H1 (cell line): ENCODE results near the gene TIMM8B. TPM values are rescaled to one million over a fixed set of nuclear protein-coding genes. Genes with fewer than 3 reads are reported as not detected.

Source experiments
- CTCF ChIA-PET: fragments of 300-600 bp; sonication (Branson Sonifier 250); formaldehyde crosslinking; loops from one replicate; lab custom pipeline; 2021; ENCODE audit not compliant: partially characterized antibody; lab: Charles Lee
- POLR2A ChIA-PET: fragments of 300-600 bp; sonication (Branson Sonifier 250); formaldehyde crosslinking; loops from one replicate; lab custom pipeline; 2021; ENCODE audit warnings: inconsistent platforms; ENCODE audit not compliant: partially characterized antibody; lab: Charles Lee
- DNase-seq, 2 experiments: peaks; one replicate each; pipeline versions ENCODE4 v3.0.0 to v3.0.0-alpha.2; 2010 to 2022; ENCODE audit warnings: low spot score in 2 of 2, low read depth in 1 of 2, mixed read lengths in 1 of 2
- FAIRE-seq: peaks from 2 replicates; lab custom pipeline; 2011; peaks lifted over from hg19 to GRCh38; lab: Jason Lieb, UNC
- H2AFZ ChIP-seq: 2 replicates; pipeline ENCODE4 v1.8.1; 2012; ENCODE audit warnings: low read length, inconsistent platforms
- H2AK5ac ChIP-seq: 2 replicates; pipeline ENCODE4 v1.6.1; 2013; ENCODE audit warnings: low read depth, low read length
- H2BK120ac ChIP-seq: replicated peaks from 2 replicates; pipeline ENCODE3; 2013; ENCODE audit warnings: low read depth, low read length, inconsistent platforms
- H2BK12ac ChIP-seq: 2 replicates; pipeline ENCODE4 v1.6.1; 2013; ENCODE audit warnings: low read depth, low read length
- H2BK15ac ChIP-seq: 2 replicates; pipeline ENCODE4 v1.6.1; 2013; ENCODE audit warnings: low read length
- H2BK20ac ChIP-seq: 2 replicates; pipeline ENCODE4 v1.6.1; 2013; ENCODE audit warnings: low read length
- H2BK5ac ChIP-seq: 2 replicates; pipeline ENCODE4 v1.6.1; 2013; ENCODE audit warnings: low read depth, low read length
- H3K14ac ChIP-seq: 2 replicates; pipeline ENCODE4 v1.6.1; 2013; ENCODE audit warnings: inconsistent platforms; ENCODE audit not compliant: insufficient read length
- H3K18ac ChIP-seq: 2 replicates; pipeline ENCODE4 v1.6.1; 2013; ENCODE audit warnings: low read length; ENCODE audit errors: extremely low read depth
- H3K23ac ChIP-seq: 2 replicates; pipeline ENCODE4 v1.6.1; 2013; ENCODE audit warnings: inconsistent platforms; ENCODE audit not compliant: insufficient read length
- H3K23me2 ChIP-seq: 2 replicates; pipeline ENCODE4 v1.6.1; 2013; ENCODE audit warnings: low read depth, low read length
- H3K27ac ChIP-seq: 2 replicates; pipeline ENCODE4 v1.6.1; 2011; ENCODE audit warnings: low read depth, low read length, inconsistent platforms
- H3K27me3 ChIP-seq, 4 experiments: replicated peaks in 1 of 4; 1 replicate in 1 of 4; 2 replicates in 3 of 4; pipeline versions ENCODE4 v1.6.1 to v1.8.1; 2011 to 2013; ENCODE audit warnings: low read length in 3 of 4, mild to moderate bottlenecking in 3 of 4, inconsistent platforms in 2 of 4, mixed read lengths in 2 of 4, moderate library complexity in 1 of 4; ENCODE audit not compliant: control insufficient read depth in 3 of 4, insufficient read depth in 3 of 4; ENCODE audit errors: extremely low read depth in 1 of 4
- H3K36me3 ChIP-seq, 4 experiments: 2 replicates each; pipeline versions ENCODE4 v1.6.1 to v1.8.1; 2011 to 2013; ENCODE audit warnings: mild to moderate bottlenecking in 4 of 4, low read length in 3 of 4, moderate library complexity in 2 of 4, control low read depth in 1 of 4, inconsistent platforms in 1 of 4; ENCODE audit not compliant: insufficient read depth in 4 of 4, control insufficient read depth in 2 of 4
- H3K4ac ChIP-seq: replicated peaks from 2 replicates; pipeline ENCODE3; 2013; ENCODE audit warnings: low read length, low read depth, mixed read lengths, inconsistent platforms; ENCODE audit not compliant: insufficient read length
- H3K4me1 ChIP-seq, 4 experiments: replicated peaks in 1 of 4; 1 replicate in 1 of 4; 2 replicates in 3 of 4; pipeline versions ENCODE4 v1.6.1 to v1.8.1; 2011 to 2013; ENCODE audit warnings: low read length in 3 of 4, inconsistent platforms in 2 of 4, mixed read lengths in 1 of 4; ENCODE audit not compliant: insufficient read depth in 4 of 4, control insufficient read depth in 3 of 4
- H3K4me2 ChIP-seq, 2 experiments: 2 replicates each; pipeline versions ENCODE4 v1.6.1 to v1.8.1; 2011 to 2013; ENCODE audit warnings: low read depth in 2 of 2, low read length in 2 of 2, control low read depth in 1 of 2, inconsistent platforms in 1 of 2, mild to moderate bottlenecking in 1 of 2; ENCODE audit not compliant: insufficient read depth in 1 of 2
- H3K4me3 ChIP-seq, 4 experiments: fragments of 200-600, 300-600 bp in 1 of 4; sonication (generic), shearing (Covaris generic), sonication (Bioruptor Twin) in 1 of 4; 2 replicates each; pipeline versions ENCODE4 v1.5.1 to v1.8.1; 2011 to 2016; ENCODE audit warnings: low read length in 4 of 4, low read depth in 3 of 4, control low read depth in 2 of 4, inconsistent platforms in 2 of 4, mild to moderate bottlenecking in 2 of 4, mixed read lengths in 1 of 4, moderate library complexity in 1 of 4; ENCODE audit not compliant: insufficient read depth in 2 of 4; ENCODE audit errors: extremely low read depth in 1 of 4
- H3K56ac ChIP-seq: replicated peaks from 2 replicates; pipeline ENCODE3; 2013; ENCODE audit warnings: low read depth, mild to moderate bottlenecking, mixed read lengths, low read length, inconsistent platforms; ENCODE audit not compliant: insufficient read length
- H3K79me1 ChIP-seq: 2 replicates; pipeline ENCODE4 v1.6.1; 2013; ENCODE audit warnings: low read depth, low read length, control low read depth
- H3K79me2 ChIP-seq, 2 experiments: 2 replicates each; pipeline versions ENCODE4 v1.6.1 to v1.8.1; 2012 to 2013; ENCODE audit warnings: low read length in 2 of 2, mild to moderate bottlenecking in 2 of 2, inconsistent platforms in 1 of 2; ENCODE audit not compliant: insufficient read depth in 2 of 2, control insufficient read depth in 1 of 2
- H3K9ac ChIP-seq, 4 experiments: replicated peaks in 1 of 4; 1 replicate in 1 of 4; 2 replicates in 3 of 4; pipeline versions ENCODE4 v1.6.1 to v1.8.1; 2011 to 2013; ENCODE audit warnings: low read depth in 3 of 4, low read length in 3 of 4, control low read depth in 2 of 4, mild to moderate bottlenecking in 2 of 4, moderate library complexity in 2 of 4, inconsistent platforms in 1 of 4; ENCODE audit errors: extremely low read depth in 1 of 4
- H3K9me3 ChIP-seq, 2 experiments: 2 replicates each; pipeline versions ENCODE4 v1.6.1 to v1.8.1; 2012 to 2013; ENCODE audit warnings: mild to moderate bottlenecking in 2 of 2, moderate library complexity in 2 of 2, control low read depth in 1 of 2, inconsistent platforms in 1 of 2, low read depth in 1 of 2, low read length in 1 of 2, mixed read lengths in 1 of 2; ENCODE audit not compliant: insufficient read depth in 2 of 2
- H4K20me1 ChIP-seq, 2 experiments: replicated peaks in 1 of 2; 2 replicates each; pipeline versions ENCODE3 to v1.8.1; 2011 to 2013; ENCODE audit warnings: inconsistent platforms in 2 of 2, low read length in 2 of 2, mild to moderate bottlenecking in 1 of 2; ENCODE audit not compliant: insufficient read depth in 2 of 2, control insufficient read depth in 1 of 2
- H4K5ac ChIP-seq: 2 replicates; pipeline ENCODE4 v1.6.1; 2013; ENCODE audit warnings: low read length, low read depth, mixed read lengths, inconsistent platforms; ENCODE audit not compliant: insufficient read length
- H4K8ac ChIP-seq: 2 replicates; pipeline ENCODE4 v1.8.0; 2013; ENCODE audit warnings: mild to moderate bottlenecking, moderate library complexity, low read length, inconsistent platforms; ENCODE audit not compliant: insufficient read depth; ENCODE audit errors: extremely low read depth
- H4K91ac ChIP-seq: replicated peaks from 2 replicates; pipeline ENCODE3; 2013; ENCODE audit warnings: low read length, mixed read lengths, inconsistent platforms; ENCODE audit not compliant: insufficient read length
- EP300 ChIP-seq, 2 experiments: IDR thresholded peaks; 1 replicate in 1 of 2; 2 replicates in 1 of 2; pipeline ENCODE4 v1.6.1; 2011 to 2012; ENCODE audit warnings: low read depth in 2 of 2, low read length in 2 of 2, mild to moderate bottlenecking in 2 of 2, borderline replicate concordance in 1 of 2, inconsistent platforms in 1 of 2, moderate library complexity in 1 of 2
- MAX ChIP-seq: IDR thresholded peaks from 2 replicates; pipeline ENCODE4 v1.6.1; 2012; ENCODE audit warnings: inconsistent platforms
- POLR2A ChIP-seq, 2 experiments: IDR thresholded peaks; 1 replicate in 1 of 2; 2 replicates in 1 of 2; pipeline ENCODE4 v1.6.1; 2011; ENCODE audit warnings: low read depth in 2 of 2, low read length in 2 of 2, mild to moderate bottlenecking in 2 of 2; ENCODE audit errors: control extremely low read depth in 1 of 2
- WGBS, 2 experiments: shearing (Covaris generic) in 1 of 2; methylation state at CpG; one replicate each; pipeline versions ENCODE4 v1.1.6 to v1.1.7; 2013 to 2015; ENCODE audit warnings: low lambda C conversion rate in 2 of 2, mixed read lengths in 2 of 2, inconsistent platforms in 1 of 2, low coverage in 1 of 2, missing lambda C conversion rate in 1 of 2; ENCODE audit not compliant: insufficient replicate concordance in 2 of 2, insufficient coverage in 1 of 2, insufficient read length in 1 of 2; ENCODE audit errors: extremely low coverage in 1 of 2, missing lambda C conversion rate in 1 of 2; 5-methylcytosine and 5-hydroxymethylcytosine counted together
- polyA plus RNA-seq, 7 experiments: library from polyadenylated mRNA; depleted of rRNA in 3 of 7; stranded (reverse) in 5 of 7; unstranded in 2 of 7; fragments of >200 nt in 5 of 7; fragments of 200-250 nt in 2 of 7; gene quantifications; 1 replicate in 5 of 7; 2 replicates in 1 of 7; 4 replicates in 1 of 7; pipeline versions ENCODE4 v1.2.1 to v1.2.3, GENCODE V29; 2011 to 2013; ENCODE audit warnings: missing spikeins in 2 of 7, mixed read lengths in 2 of 7
- total RNA-seq: library from RNA; stranded (reverse); fragmentation: NEBNext Ultra II Directional; extraction: Animal tissue kit (Norgen Biotek cat#: 25700); gene quantifications from 2 replicates; pipeline ENCODE4 v1.2.1, GENCODE V29; 2021

The TIMM8B gene
- total and polyA plus RNA-seq, 2 of the 8 experiments (the other 6 are each of a cell fraction or from before 2014, with no cell fraction given), result 93.7 to 143 TPM

GRCh38 chr11:112085822-112086421 lies 634 bp downstream of the TIMM8B start:
- DNase-seq, result peak in 1 of 2 experiments; percentile 50
- ChIA-PET CTCF (no interaction called here), POLR2A (interaction anchor here (0.9 to 3.8 kb wide), 7 partner anchors 9 to 215 kb away, joined by 3 to 15 read pairs (median 3); partner anchors contain the start of genes ALG9, NKAPD1 and PIH1D2)
- 6% methylated on average over 19 of the region's 19 CpGs; no CpG with 5 or more reads in 1 of the 2 experiments for WGBS, 2 experiments
- no peak overlapping the region for H2AK5ac ChIP-seq
- H2BK120ac ChIP-seq, result no peak overlapping the region
- peak overlapping the region; percentile 36 for H4K91ac ChIP-seq
- no peaks in the 10 kb centered on the region for H3K9me3 ChIP-seq
- no peak for FAIRE-seq
- no peak overlapping the region for H3K18ac ChIP-seq
- H4K20me1 ChIP-seq, result no peaks in the 10 kb centered on the region
- peaks cover 3 to 45% of the 10 kb centered on the region in 2 experiments for H3K79me2 ChIP-seq
- peak overlapping the region; percentile 81; the same call in 1 of the 2 replicates for H4K8ac ChIP-seq
- H3K27me3 ChIP-seq, result no peaks in the 10 kb centered on the region
- H2BK12ac ChIP-seq, result no peak overlapping the region
- peak overlapping the region; percentile 72 to 83 for H3K4me2 ChIP-seq
- peaks cover 10 to 61% (median 43%) of the 10 kb centered on the region in 4 experiments for H3K36me3 ChIP-seq
- peaks cover 9% of the 10 kb centered on the region; the same call in 1 of the 2 replicates for H3K23me2 ChIP-seq
- no peak overlapping the region for H3K23ac ChIP-seq
- H3K56ac ChIP-seq, result peak overlapping the region; percentile 27
- H3K27ac ChIP-seq, result peak overlapping the region; percentile 79
- peak overlapping the region; percentile 7 for H4K5ac ChIP-seq
- peak overlapping the region; percentile 81 for H2AFZ ChIP-seq
- peaks cover 0 to 3% (median 0%) of the 10 kb centered on the region in 4 experiments; a peak in 3 of 7 replicates for H3K4me1 ChIP-seq
- no peak overlapping the region for H2BK15ac ChIP-seq
- peak in 1 of 2 experiments; percentile 47; a peak in 1 of 3 replicates for TF ChIP-seq POLR2A (IDR thresholded peaks at IDR 0.05; ENCODE audit: control extremely low read depth in 1 of 2, low read depth in 2 of 2, low read length in 2 of 2)
- TF ChIP-seq MAX, result peak; percentile 73
- TF ChIP-seq EP300 (IDR thresholded peaks at IDR 0.05; ENCODE audit: borderline replicate concordance in 1 of 2, low read depth in 2 of 2, low read length in 2 of 2), result no peak
- H3K4me3 ChIP-seq, result peak overlapping the region; percentile 85 to 99 (median 90)
- H2BK20ac ChIP-seq, result no peak overlapping the region
- peaks cover 10% of the 10 kb centered on the region; the same call in 1 of the 2 replicates for H3K79me1 ChIP-seq
- peak overlapping the region; percentile 63 for H2BK5ac ChIP-seq
- peak overlapping the region; percentile 80 to 96 (median 94) for H3K9ac ChIP-seq
- H3K14ac ChIP-seq, result no peak overlapping the region
- H3K4ac ChIP-seq, result peak overlapping the region; percentile 17
